ENCODE data around the gene VAV2. TPM values are rescaled to one million over a fixed set of nuclear protein-coding genes. Genes with fewer than 3 reads are reported as not detected.
A peak's percentile ranks its signal among the peaks of the same experiment; 100 is the strongest.

The VAV2 gene
- total and polyA plus RNA-seq, 7 donors = 3.8 to 23.3 (median 7.2) TPM

GRCh38 chr9:133715295-133715865, 276.7 kb downstream of the VAV2 start:
- Histone ChIP-seq H3K27ac (no peak overlapping the region), H3K4me3 (no peak overlapping the region), H3K9me3 (no peaks in the 10 kb centered on the region), H3K27me3 (no peaks in the 10 kb centered on the region), H3K36me3 (no peaks in the 10 kb centered on the region), H3K4me1 (peaks cover 0 to 4% (median 0%) of the 10 kb centered on the region in 4 donors)
- TF ChIP-seq EP300 (IDR thresholded peaks at IDR 0.05) = no peak
- TF ChIP-seq CTCF (IDR thresholded peaks at IDR 0.05) = no peak
- no peak for TF ChIP-seq POLR2A (IDR thresholded peaks at IDR 0.05)
- WGBS, 2 donors = 67 to 76% methylated on average over 23 of the region's 23 CpGs
- peak; percentile 58 for DNase-seq
- intact Hi-C loops (cut with DNase I) = no loop called here

- Histone ChIP-seq H3K9me3 (no peaks in the 10 kb centered on the region), H3K4me3 (no peak overlapping the region), H3K27ac (no peak overlapping the region), H3K27me3 (no peaks in the 10 kb centered on the region), H3K4me1 (peaks cover 0 to 4% (median 0%) of the 10 kb centered on the region in 4 donors), H3K36me3 (no peaks in the 10 kb centered on the region)
- peak in 1 of 4 donors; percentile 10 for TF ChIP-seq POLR2AphosphoS5 (IDR thresholded peaks at IDR 0.05)
- TF ChIP-seq EP300 (IDR thresholded peaks at IDR 0.05) = no peak
- TF ChIP-seq CTCF (IDR thresholded peaks at IDR 0.05) = no peak
- 66 to 81% methylated on average over 15 of the region's 15 CpGs for WGBS, 2 donors
- intact Hi-C loops (cut with DNase I) = no loop called here
- DNase-seq = peak; percentile 67
Observed at GRCh38 chr9:133714606-133715294, 277.4 kb downstream of the VAV2 start.

- no peak overlapping the region for H3K4me3 ChIP-seq
- WGBS, 2 donors = 82 to 88% methylated on average over 18 of the region's 18 CpGs
- no peak overlapping the region for H3K27ac ChIP-seq
- H3K4me1 ChIP-seq = peaks cover 0 to 4% (median 0%) of the 10 kb centered on the region in 4 donors
- no peaks in the 10 kb centered on the region for H3K36me3 ChIP-seq
- no peak for TF ChIP-seq EP300 (IDR thresholded peaks at IDR 0.05)
- TF ChIP-seq POLR2A (IDR thresholded peaks at IDR 0.05) = no peak
- TF ChIP-seq CTCF (IDR thresholded peaks at IDR 0.05) = no peak
- no peak for TF ChIP-seq POLR2AphosphoS5 (IDR thresholded peaks at IDR 0.05)
- DNase-seq = no peak
- intact Hi-C loops (cut with DNase I) = no loop called here
- no peaks in the 10 kb centered on the region for H3K9me3 ChIP-seq
- no peaks in the 10 kb centered on the region for H3K27me3 ChIP-seq
Observed at GRCh38 chr9:133713960-133714495, 278.1 kb downstream of the VAV2 start.

DNA sequence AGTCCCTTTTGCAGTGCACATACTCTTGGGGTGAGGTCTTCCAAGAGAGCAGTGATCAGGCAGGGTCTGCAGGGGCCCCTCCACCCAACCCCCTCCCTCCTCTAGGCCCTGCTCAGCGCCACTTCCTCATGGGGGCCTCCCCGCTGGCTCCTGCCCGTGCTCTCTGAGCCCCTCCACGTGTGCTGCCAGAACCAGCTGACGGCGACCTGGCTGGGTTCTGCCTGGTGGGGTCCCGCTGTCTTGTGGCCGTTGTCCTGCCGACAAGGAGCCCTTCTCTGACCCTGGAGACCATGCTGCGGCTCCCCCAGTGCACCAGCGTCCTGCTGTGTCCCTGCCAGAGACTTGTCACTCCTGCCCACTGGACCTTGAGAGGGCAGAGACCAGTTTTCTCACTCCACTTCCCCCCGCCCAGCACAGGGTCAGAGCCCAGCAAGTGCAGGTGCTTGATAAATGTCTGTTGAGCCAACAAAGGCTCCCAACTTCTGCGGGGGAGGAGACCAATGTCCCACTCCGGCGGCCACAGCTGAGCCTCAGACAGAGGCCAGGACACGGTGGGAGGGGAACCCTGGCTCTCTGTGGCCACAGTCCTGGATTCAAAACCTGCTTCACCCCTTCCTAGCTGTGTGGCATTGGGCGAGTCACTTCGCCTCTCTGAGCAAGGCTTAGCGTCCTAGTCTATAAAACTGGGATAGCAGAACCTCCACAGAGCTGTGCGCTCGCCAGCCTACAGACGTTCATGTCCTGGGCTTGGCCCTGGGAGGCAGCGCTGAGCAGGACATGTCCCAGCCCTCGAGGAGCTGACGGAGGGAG, 278.8 kb downstream of the VAV2 start:
- Histone ChIP-seq H3K27ac (no peak overlapping the region), H3K4me1 (peaks cover 0 to 4% (median 0%) of the 10 kb centered on the region in 4 donors), H3K9me3 (no peaks in the 10 kb centered on the region), H3K4me3 (no peak overlapping the region), H3K36me3 (no peaks in the 10 kb centered on the region), H3K27me3 (no peaks in the 10 kb centered on the region)
- WGBS, 2 donors = 63 to 68% methylated on average over 25 of the region's 25 CpGs
- peak; percentile 59 for DNase-seq
- intact Hi-C loops (cut with DNase I) = no loop called here
- no peak for TF ChIP-seq CTCF (IDR thresholded peaks at IDR 0.05)

Measured in sigmoid colon (tissue), 7 donors.